PC-9 (cell line): ENCODE measurements around the gene NANOGP8. TPM values are rescaled to one million over a fixed set of nuclear protein-coding genes. Genes with fewer than 3 reads are reported as not detected.

Experiments
- BruUV-seq: library from RNA; stranded (reverse); fragments of 400-500 nt; replicated peaks from 2 replicates; lab custom pipeline; 2021; lab: Mats Ljungman, UMichigan
- CTCF ChIA-PET: fragments of 300-600 bp; sonication (Branson Sonifier 250); formaldehyde crosslinking; loops from one replicate; lab custom pipeline; 2022; ENCODE audit warnings: antibody characterized with exemption; lab: Charles Lee
- POLR2A ChIA-PET: fragments of 300-600 bp; sonication (Branson Sonifier 250); formaldehyde crosslinking; loops from one replicate; lab custom pipeline; 2022; ENCODE audit warnings: antibody characterized with exemption; ENCODE audit not compliant: unreplicated experiment; lab: Charles Lee
- DNase-seq, 2 experiments: peaks; one replicate each; pipeline versions ENCODE4 v3.0.0 to v3.0.0-alpha.2; 2015 to 2022; ENCODE audit warnings: mixed read lengths in 1 of 2
- H2AFZ ChIP-seq: fragments of 200-600 bp; sonication (generic); 2 replicates; pipeline ENCODE4 v1.8.1; 2017; ENCODE audit warnings: antibody characterized with exemption
- H3F3A ChIP-seq: fragments of 200-600 bp; sonication (generic); 2 replicates; pipeline ENCODE4 v1.8.1; 2017; ENCODE audit warnings: antibody characterized with exemption, mild to moderate bottlenecking, low read depth; ENCODE audit not compliant: insufficient read depth
- H3K27ac ChIP-seq: fragments of 200-600 bp; sonication (generic); 2 replicates; pipeline ENCODE4 v1.6.1; 2016; ENCODE audit warnings: mixed run types
- H3K27me3 ChIP-seq: fragments of 200-600 bp; sonication (generic); 2 replicates; pipeline ENCODE4 v1.6.1; 2016; ENCODE audit warnings: low read depth, mixed run types; ENCODE audit not compliant: insufficient read depth
- H3K36me3 ChIP-seq: fragments of 200-600 bp; sonication (generic); 2 replicates; pipeline ENCODE4 v1.6.1; 2016; ENCODE audit warnings: low read depth, mixed run types
- H3K4me1 ChIP-seq: fragments of 200-600 bp; sonication (generic); replicated peaks from 2 replicates; pipeline ENCODE4 v1.6.1; 2016; ENCODE audit warnings: mixed run types; ENCODE audit not compliant: insufficient read depth
- H3K4me2 ChIP-seq: fragments of 200-600 bp; sonication (generic); 2 replicates; pipeline ENCODE4 v1.6.1; 2017; ENCODE audit warnings: mixed run types
- H3K4me3 ChIP-seq: fragments of 200-600 bp; sonication (generic); 2 replicates; pipeline ENCODE4 v1.6.1; 2016; ENCODE audit warnings: mixed run types
- H3K79me2 ChIP-seq: fragments of 200-600 bp; sonication (generic); 2 replicates; pipeline ENCODE4 v1.6.1; 2017; ENCODE audit warnings: low read depth, mixed run types
- H3K9me2 ChIP-seq: fragments of 200-600 bp; sonication (generic); 2 replicates; pipeline ENCODE4 v1.8.1; 2017; ENCODE audit warnings: mild to moderate bottlenecking; ENCODE audit not compliant: insufficient read depth
- H3K9me3 ChIP-seq: fragments of 200-600 bp; sonication (generic); 2 replicates; pipeline ENCODE4 v1.8.1; 2016; ENCODE audit warnings: low read depth; ENCODE audit not compliant: insufficient read depth
- H4K20me1 ChIP-seq: fragments of 200-600 bp; sonication (generic); 2 replicates; pipeline ENCODE4 v1.8.1; 2017; ENCODE audit not compliant: insufficient read depth
- CTCF ChIP-seq: fragments of 200-600 bp; sonication (generic); conservative IDR thresholded peaks from 2 replicates; pipeline ENCODE4 v1.6.1; 2017; ENCODE audit warnings: mixed run types, antibody characterized with exemption, mild to moderate bottlenecking, moderate library complexity
- EZH2 ChIP-seq: fragments of 200-600 bp; sonication (generic); IDR thresholded peaks from 2 replicates; pipeline ENCODE4 v1.8.0; 2017; ENCODE audit warnings: antibody characterized with exemption, low read depth
- intact Hi-C: fragments of 100-400 bp; cut with micrococcal nuclease; formaldehyde crosslinking; loops from one replicate; pipeline ENCODE4 v1.10.0; 2022; ENCODE audit not compliant: unreplicated experiment
- total RNA-seq: library from RNA; stranded (reverse); gene quantifications from 2 replicates; pipeline ENCODE4 v1.2.3, GENCODE V29; 2021

NANOGP8 gene
- total RNA-seq, 1 experiment from 2014 or later = not detected

- POLR2A ChIA-PET = no interaction called here
- BruUV-seq = no TSS peak
- intact Hi-C loops = no loop called here
- no peak for DNase-seq
- Histone ChIP-seq H3F3A (no peaks in the 10 kb centered on the region), H3K4me1 (no peaks in the 10 kb centered on the region), H3K27me3 (no peaks in the 10 kb centered on the region), H2AFZ (no peak overlapping the region; the same call in 1 of the 2 replicates), H3K79me2 (no peaks in the 10 kb centered on the region), H3K9me3 (no peaks in the 10 kb centered on the region), H3K9me2 (no peaks in the 10 kb centered on the region), H4K20me1 (no peaks in the 10 kb centered on the region), H3K4me2 (no peak overlapping the region), H3K36me3 (no peaks in the 10 kb centered on the region), H3K4me3 (no peak overlapping the region), H3K27ac (no peak overlapping the region)
- TF ChIP-seq EZH2 = no peak
- TF ChIP-seq CTCF = no peak
- CTCF ChIA-PET = interaction anchor here (0.6 kb wide), 1 partner anchor 83 kb away, joined by 4 read pairs; no protein-coding TSS in a partner anchor
These were observed 22.5 kb upstream of the NANOGP8 start for GRCh38 chr15:35107561-35107960.

- intact Hi-C loops = no loop called here
These were observed 22.0 kb upstream of the NANOGP8 start for GRCh38 chr15:35107122-35107521.

DNA sequence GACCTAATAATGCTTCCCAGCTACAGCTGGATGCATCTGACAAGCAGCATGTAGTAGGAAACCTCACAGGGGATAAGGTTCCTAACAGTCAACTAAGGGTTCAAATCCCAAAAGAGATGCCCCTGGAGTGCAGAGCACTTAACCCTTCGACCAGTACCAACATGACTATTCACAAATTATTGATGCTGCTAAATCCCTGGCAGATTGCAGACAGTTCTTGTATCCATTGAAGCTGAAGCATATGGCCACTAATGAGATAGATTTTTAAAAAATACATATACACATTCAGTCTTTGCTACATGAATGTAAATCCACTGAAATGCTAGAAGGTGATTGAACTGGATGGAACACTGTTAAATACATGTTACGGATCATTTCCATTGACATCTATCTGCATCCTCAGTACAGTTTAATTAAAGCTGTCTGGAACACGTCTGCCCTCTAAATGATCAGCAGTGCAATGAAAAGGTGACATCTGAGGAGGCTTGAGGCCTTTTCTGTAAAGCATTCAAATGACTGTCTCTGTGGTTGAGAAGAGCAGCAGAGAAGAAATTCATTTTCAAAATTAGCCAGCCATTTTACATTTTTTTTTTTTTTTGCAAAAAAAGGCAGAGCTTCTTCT lies 19.5 kb upstream of the NANOGP8 start:
- Histone ChIP-seq H3K79me2 (no peaks in the 10 kb centered on the region), H3K9me2 (no peaks in the 10 kb centered on the region), H3F3A (no peaks in the 10 kb centered on the region), H3K4me3 (no peak overlapping the region), H3K36me3 (no peaks in the 10 kb centered on the region), H3K9me3 (no peaks in the 10 kb centered on the region), H3K27ac (no peak overlapping the region), H4K20me1 (no peaks in the 10 kb centered on the region), H3K4me1 (no peaks in the 10 kb centered on the region), H3K4me2 (no peak overlapping the region), H2AFZ (no peak overlapping the region), H3K27me3 (no peaks in the 10 kb centered on the region)
- TF ChIP-seq CTCF (no peak), EZH2 (no peak)
- BruUV-seq = no TSS peak
- CTCF ChIA-PET = interaction anchor here (0.6 kb wide), 1 partner anchor 73 kb away, joined by 5 read pairs; no protein-coding TSS in a partner anchor
- no peak for DNase-seq
- intact Hi-C loops = no loop called here
- POLR2A ChIA-PET = no interaction called here

More at GRCh38 chr15:35107122-35107521, 22.0 kb upstream of the NANOGP8 start:
- no peak overlapping the region for H3K27ac ChIP-seq
- H3K79me2 ChIP-seq = no peaks in the 10 kb centered on the region
- ChIA-PET POLR2A (no interaction called here), CTCF (no interaction called here)
- H3K9me3 ChIP-seq = no peaks in the 10 kb centered on the region
- no TSS peak for BruUV-seq
- no peaks in the 10 kb centered on the region for H3F3A ChIP-seq
- no peak overlapping the region for H2AFZ ChIP-seq
- H3K4me1 ChIP-seq = no peaks in the 10 kb centered on the region
- H3K4me3 ChIP-seq = no peak overlapping the region
- no peaks in the 10 kb centered on the region for H3K36me3 ChIP-seq
- H3K4me2 ChIP-seq = no peak overlapping the region
- no peak for DNase-seq
- no peaks in the 10 kb centered on the region for H3K9me2 ChIP-seq
- TF ChIP-seq CTCF (no peak), EZH2 (no peak)
- H3K27me3 ChIP-seq = no peaks in the 10 kb centered on the region
- H4K20me1 ChIP-seq = no peaks in the 10 kb centered on the region
